B cell (primary cell): ENCODE measurements around the gene GATAD2A.

ENCODE experiments used
- CTCF ChIP-seq: fragments of 200-600 bp; IDR thresholded peaks from one replicate; pipeline ENCODE4 v1.8.0; 2022; ENCODE audit warnings: antibody characterized with exemption, mild to moderate bottlenecking
- EZH2 ChIP-seq: IDR thresholded peaks from 2 replicates; pipeline ENCODE4 v1.6.1; 2012; ENCODE audit warnings: borderline replicate concordance, low read depth, mild to moderate bottlenecking, moderate library complexity, low read length; ENCODE audit not compliant: insufficient read depth, poor library complexity, severe bottlenecking

GRCh38 chr19:19537075-19538048 is 131.9 kb downstream of the GATAD2A start:
- TF ChIP-seq EZH2 (no peak), CTCF (no peak)
